Gastroesophageal sphincter (tissue), 4 donors: ENCODE measurements around the gene TOB1. TPM values are rescaled to one million over a fixed set of nuclear protein-coding genes. Genes with fewer than 3 reads are reported as not detected.

Experiments used
- ATAC-seq: fragments of 150-250 bp; one replicate; pipeline ENCODE4 v1.9.1; 2016; ENCODE audit warnings: mild to moderate bottlenecking, moderate library complexity
- H3K27ac ChIP-seq, 4 donors: fragments of 200-600 bp; sonication (generic) in 3 of 4; 1 replicate in 3 of 4; 2 replicates in 1 of 4; pipeline ENCODE4 v1.5.1; 2016 to 2019
- H3K27me3 ChIP-seq: fragments of 200-600 bp; sonication (generic); one replicate; pipeline ENCODE4 v1.5.1; 2019
- H3K36me3 ChIP-seq, 2 donors: fragments of 200-600 bp; sonication (generic); one replicate each; pipeline ENCODE4 v1.5.1; 2019; ENCODE audit warnings: control low read depth in 1 of 2
- H3K4me1 ChIP-seq, 3 donors: fragments of 200-600 bp; sonication (generic); 1 replicate in 2 of 3; 2 replicates in 1 of 3; pipeline ENCODE4 v1.5.1; 2016 to 2019; ENCODE audit warnings: control low read depth in 2 of 3
- H3K4me3 ChIP-seq, 2 donors: fragments of 200-600 bp; sonication (generic); one replicate each; pipeline ENCODE4 v1.5.1; 2019; ENCODE audit warnings: mild to moderate bottlenecking in 1 of 2, moderate library complexity in 1 of 2
- H3K9me3 ChIP-seq, 3 donors: fragments of 200-600 bp; sonication (generic); one replicate each; pipeline ENCODE4 v1.5.1; 2017 to 2019; ENCODE audit warnings: control low read depth in 2 of 3
- CTCF ChIP-seq, 4 experiments: fragments of 200-600 bp in 2 of 4; fragments of 450-650 bp in 2 of 4; sonication (generic) in 1 of 4; IDR thresholded peaks; one replicate each; pipeline ENCODE4 v1.5.1; 2017 to 2019; ENCODE audit warnings: antibody characterized with exemption in 4 of 4, mild to moderate bottlenecking in 2 of 4, moderate library complexity in 2 of 4
- EP300 ChIP-seq: sonication (generic); formaldehyde crosslinking; IDR thresholded peaks from one replicate; pipeline ENCODE4 v1.6.1; 2017; ENCODE audit warnings: antibody characterized with exemption, mild to moderate bottlenecking
- POLR2A ChIP-seq, 2 donors: fragments of 450-650 bp; IDR thresholded peaks; one replicate each; pipeline ENCODE4 v1.6.1; 2017; ENCODE audit warnings: antibody characterized with exemption in 2 of 2, mild to moderate bottlenecking in 2 of 2, moderate library complexity in 1 of 2
- POLR2AphosphoS5 ChIP-seq: sonication (generic); formaldehyde crosslinking; IDR thresholded peaks from one replicate; pipeline ENCODE4 v1.6.1; 2017; ENCODE audit warnings: antibody characterized with exemption
- WGBS, 2 donors: methylation state at CpG; one replicate each; pipeline ENCODE4 v1.1.5; 2018; ENCODE audit warnings: low coverage in 1 of 2; 5-methylcytosine and 5-hydroxymethylcytosine counted together
- total RNA-seq, 4 donors: library from RNA; depleted of rRNA; stranded (reverse); fragments of >200 nt; gene quantifications; one replicate each; pipeline ENCODE4 v1.1.0, GENCODE V29; 2016

Gene TOB1
- total RNA-seq, 4 donors from 2014 or later: 27.8 to 47.2 (median 29.6) TPM

- Histone ChIP-seq H3K9me3 (no peaks in the 10 kb centered on the region), H3K4me3 (no peak overlapping the region), H3K4me1 (peaks cover 0 to 22% (median 5%) of the 10 kb centered on the region in 3 donors), H3K27ac (no peak overlapping the region), H3K27me3 (no peaks in the 10 kb centered on the region), H3K36me3 (no peaks in the 10 kb centered on the region)
- WGBS, 2 donors: 53 to 100% methylated on average over 1 to 3 of the region's 11 CpGs
- TF ChIP-seq POLR2AphosphoS5 (no peak), CTCF (IDR thresholded peaks at IDR 0.05) (no peak), EP300 (no peak), POLR2A (IDR thresholded peaks at IDR 0.05) (no peak)
- no peak for ATAC-seq
These were observed 34.7 kb downstream of the TOB1 start for GRCh38 chr17:50831471-50831928.

GRCh38 chr17:50830994-50831393 is 35.2 kb downstream of the TOB1 start:
- H3K27ac ChIP-seq: no peak overlapping the region
- WGBS, 2 donors: 80% methylated on average over 2 of the region's 12 CpGs; no CpG with 5 or more reads in 1 of the 2 donors
- H3K4me3 ChIP-seq: no peak overlapping the region
- no peaks in the 10 kb centered on the region for H3K9me3 ChIP-seq
- no peak for ATAC-seq
- TF ChIP-seq EP300 (no peak), POLR2AphosphoS5 (no peak), POLR2A (IDR thresholded peaks at IDR 0.05) (no peak), CTCF (IDR thresholded peaks at IDR 0.05) (no peak)
- no peaks in the 10 kb centered on the region for H3K27me3 ChIP-seq
- peaks cover 0 to 22% (median 5%) of the 10 kb centered on the region in 3 donors for H3K4me1 ChIP-seq
- H3K36me3 ChIP-seq: no peaks in the 10 kb centered on the region

- Histone ChIP-seq H3K27ac (no peak overlapping the region), H3K4me1 (peaks cover 0 to 16% (median 3%) of the 10 kb centered on the region in 3 donors), H3K27me3 (no peaks in the 10 kb centered on the region), H3K9me3 (no peaks in the 10 kb centered on the region), H3K36me3 (no peaks in the 10 kb centered on the region), H3K4me3 (no peak overlapping the region)
- TF ChIP-seq CTCF (IDR thresholded peaks at IDR 0.05) (no peak), POLR2AphosphoS5 (no peak), POLR2A (IDR thresholded peaks at IDR 0.05) (no peak), EP300 (no peak)
- WGBS, 2 donors: no CpG with 5 or more reads among the region's 5 CpGs
- ATAC-seq: no peak
These were observed 35.8 kb downstream of the TOB1 start for GRCh38 chr17:50830352-50830751.

- Histone ChIP-seq H3K4me1 (peaks cover 0 to 6% (median 0%) of the 10 kb centered on the region in 3 donors), H3K36me3 (no peaks in the 10 kb centered on the region), H3K27ac (no peak overlapping the region), H3K27me3 (no peaks in the 10 kb centered on the region), H3K4me3 (no peak overlapping the region), H3K9me3 (no peaks in the 10 kb centered on the region)
- TF ChIP-seq POLR2A (IDR thresholded peaks at IDR 0.05): no peak
- no peak for TF ChIP-seq POLR2AphosphoS5
- TF ChIP-seq CTCF (IDR thresholded peaks at IDR 0.05): no peak
- no peak for TF ChIP-seq EP300
- 80 to 96% methylated on average over 3 to 6 of the region's 6 CpGs for WGBS, 2 donors
- no peak for ATAC-seq
These were observed 36.8 kb downstream of the TOB1 start for GRCh38 chr17:50829332-50829731.

GRCh38 chr17:50828508-50829170 is 37.5 kb downstream of the TOB1 start:
- peaks cover 0 to 5% (median 0%) of the 10 kb centered on the region in 3 donors for H3K4me1 ChIP-seq
- H3K9me3 ChIP-seq: no peaks in the 10 kb centered on the region
- 85 to 97% methylated on average over 2 to 4 of the region's 6 CpGs for WGBS, 2 donors
- no peaks in the 10 kb centered on the region for H3K36me3 ChIP-seq
- no peak overlapping the region for H3K27ac ChIP-seq
- no peak overlapping the region for H3K4me3 ChIP-seq
- no peaks in the 10 kb centered on the region for H3K27me3 ChIP-seq
- ATAC-seq: no peak
- no peak for TF ChIP-seq POLR2A (IDR thresholded peaks at IDR 0.05)
- TF ChIP-seq CTCF (IDR thresholded peaks at IDR 0.05): no peak
- no peak for TF ChIP-seq EP300
- TF ChIP-seq POLR2AphosphoS5: no peak
